SK-N-SH treated with all-trans-retinoic acid at 6 μM for 48 hours (cell line): ENCODE results near the gene GGA2.

Source experiments
- CSDC2 ChIP-seq: fragments of 250-450 bp; sonication (Bioruptor Pico); IDR thresholded peaks from 2 replicates; pipeline ENCODE4 v1.5.0; 2020; ENCODE audit warnings: mild to moderate bottlenecking, moderate library complexity
- ESRRG ChIP-seq: fragments of 250-450 bp; sonication (Bioruptor Pico); IDR thresholded peaks from 2 replicates; pipeline ENCODE4 v1.6.1; 2021; ENCODE audit warnings: mild to moderate bottlenecking
- PPARA ChIP-seq: fragments of 250-450 bp; sonication (Bioruptor Pico); IDR thresholded peaks from 2 replicates; pipeline ENCODE4 v1.5.0; 2020; ENCODE audit warnings: mild to moderate bottlenecking, borderline replicate concordance
- RARB ChIP-seq: fragments of 250-450 bp; sonication (Bioruptor Pico); IDR thresholded peaks from 2 replicates; pipeline ENCODE4 v1.8.0; 2021; ENCODE audit warnings: mild to moderate bottlenecking, moderate library complexity
- SNAI2 ChIP-seq: fragments of 250-450 bp; sonication (Bioruptor Pico); IDR thresholded peaks from 2 replicates; pipeline ENCODE4 v1.5.0; 2020; ENCODE audit warnings: mild to moderate bottlenecking, moderate library complexity
- TCF4 ChIP-seq: fragments of 250-450 bp; sonication (Bioruptor Pico); IDR thresholded peaks from 2 replicates; pipeline ENCODE4 v1.8.0; 2021; ENCODE audit warnings: mild to moderate bottlenecking, moderate library complexity, borderline replicate concordance
- TOX ChIP-seq: fragments of 250-450 bp; sonication (Bioruptor Pico); IDR thresholded peaks from 2 replicates; pipeline ENCODE4 v1.8.0; 2021; ENCODE audit warnings: mild to moderate bottlenecking, moderate library complexity, borderline replicate concordance
- ZFP3 ChIP-seq: fragments of 250-450 bp; sonication (Bioruptor Pico); IDR thresholded peaks from 2 replicates; pipeline ENCODE4 v1.5.0; 2020; ENCODE audit warnings: mild to moderate bottlenecking, moderate library complexity
- ZNF8 ChIP-seq: fragments of 450-650 bp; formaldehyde crosslinking; IDR thresholded peaks from 2 replicates; pipeline ENCODE4 v1.5.0; 2020; ENCODE audit warnings: mild to moderate bottlenecking, moderate library complexity
- TF ChIP-seq, protein P1 (sequence below): fragments of 250-450 bp; sonication (Bioruptor Pico); IDR thresholded peaks from 2 replicates; pipeline ENCODE4 v1.5.0; 2020; ENCODE audit warnings: mild to moderate bottlenecking, moderate library complexity
- TF ChIP-seq, protein P2 (sequence below): fragments of 250-450 bp; sonication (Bioruptor Pico); IDR thresholded peaks from 2 replicates; pipeline ENCODE4 v1.8.0; 2020; ENCODE audit warnings: mild to moderate bottlenecking, moderate library complexity, borderline replicate concordance

DNA sequence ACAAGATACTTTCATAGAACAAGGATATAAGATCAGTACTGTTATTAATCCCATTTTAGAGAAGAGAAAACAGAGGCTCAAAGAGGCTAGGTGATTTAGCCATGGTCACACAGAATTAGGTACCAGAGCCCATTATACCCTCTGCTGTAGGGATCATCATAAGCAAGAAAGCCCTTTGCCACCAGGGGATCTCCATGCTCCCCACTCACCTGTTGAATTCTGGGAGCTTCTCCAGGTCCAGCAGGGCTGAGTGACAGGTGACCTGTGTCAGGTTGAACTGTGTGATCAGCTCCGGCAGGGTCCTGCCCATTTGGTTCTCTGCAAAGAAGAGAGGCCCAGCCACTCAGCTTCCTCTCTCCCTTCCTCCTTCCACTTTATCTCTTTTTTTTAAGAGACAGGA, 22.2 kb upstream of the GGA2 start:
- TF ChIP-seq, protein P1, sequence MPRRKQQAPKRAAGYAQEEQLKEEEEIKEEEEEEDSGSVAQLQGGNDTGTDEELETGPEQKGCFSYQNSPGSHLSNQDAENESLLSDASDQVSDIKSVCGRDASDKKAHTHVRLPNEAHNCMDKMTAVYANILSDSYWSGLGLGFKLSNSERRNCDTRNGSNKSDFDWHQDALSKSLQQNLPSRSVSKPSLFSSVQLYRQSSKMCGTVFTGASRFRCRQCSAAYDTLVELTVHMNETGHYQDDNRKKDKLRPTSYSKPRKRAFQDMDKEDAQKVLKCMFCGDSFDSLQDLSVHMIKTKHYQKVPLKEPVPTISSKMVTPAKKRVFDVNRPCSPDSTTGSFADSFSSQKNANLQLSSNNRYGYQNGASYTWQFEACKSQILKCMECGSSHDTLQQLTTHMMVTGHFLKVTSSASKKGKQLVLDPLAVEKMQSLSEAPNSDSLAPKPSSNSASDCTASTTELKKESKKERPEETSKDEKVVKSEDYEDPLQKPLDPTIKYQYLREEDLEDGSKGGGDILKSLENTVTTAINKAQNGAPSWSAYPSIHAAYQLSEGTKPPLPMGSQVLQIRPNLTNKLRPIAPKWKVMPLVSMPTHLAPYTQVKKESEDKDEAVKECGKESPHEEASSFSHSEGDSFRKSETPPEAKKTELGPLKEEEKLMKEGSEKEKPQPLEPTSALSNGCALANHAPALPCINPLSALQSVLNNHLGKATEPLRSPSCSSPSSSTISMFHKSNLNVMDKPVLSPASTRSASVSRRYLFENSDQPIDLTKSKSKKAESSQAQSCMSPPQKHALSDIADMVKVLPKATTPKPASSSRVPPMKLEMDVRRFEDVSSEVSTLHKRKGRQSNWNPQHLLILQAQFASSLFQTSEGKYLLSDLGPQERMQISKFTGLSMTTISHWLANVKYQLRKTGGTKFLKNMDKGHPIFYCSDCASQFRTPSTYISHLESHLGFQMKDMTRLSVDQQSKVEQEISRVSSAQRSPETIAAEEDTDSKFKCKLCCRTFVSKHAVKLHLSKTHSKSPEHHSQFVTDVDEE (CRISPR knock-in tag): no peak
- no peak for TF ChIP-seq RARB
- TF ChIP-seq, protein P2, sequence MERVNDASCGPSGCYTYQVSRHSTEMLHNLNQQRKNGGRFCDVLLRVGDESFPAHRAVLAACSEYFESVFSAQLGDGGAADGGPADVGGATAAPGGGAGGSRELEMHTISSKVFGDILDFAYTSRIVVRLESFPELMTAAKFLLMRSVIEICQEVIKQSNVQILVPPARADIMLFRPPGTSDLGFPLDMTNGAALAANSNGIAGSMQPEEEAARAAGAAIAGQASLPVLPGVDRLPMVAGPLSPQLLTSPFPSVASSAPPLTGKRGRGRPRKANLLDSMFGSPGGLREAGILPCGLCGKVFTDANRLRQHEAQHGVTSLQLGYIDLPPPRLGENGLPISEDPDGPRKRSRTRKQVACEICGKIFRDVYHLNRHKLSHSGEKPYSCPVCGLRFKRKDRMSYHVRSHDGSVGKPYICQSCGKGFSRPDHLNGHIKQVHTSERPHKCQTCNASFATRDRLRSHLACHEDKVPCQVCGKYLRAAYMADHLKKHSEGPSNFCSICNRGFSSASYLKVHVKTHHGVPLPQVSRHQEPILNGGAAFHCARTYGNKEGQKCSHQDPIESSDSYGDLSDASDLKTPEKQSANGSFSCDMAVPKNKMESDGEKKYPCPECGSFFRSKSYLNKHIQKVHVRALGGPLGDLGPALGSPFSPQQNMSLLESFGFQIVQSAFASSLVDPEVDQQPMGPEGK: no peak
- no peak for TF ChIP-seq PPARA (CRISPR knock-in tag)
- TF ChIP-seq ZNF8 (CRISPR knock-in tag): no peak
- TF ChIP-seq TCF4 (CRISPR knock-in tag): no peak
- TF ChIP-seq ZFP3 (CRISPR knock-in tag): no peak
- TF ChIP-seq ESRRG (CRISPR knock-in tag): no peak
- TF ChIP-seq SNAI2 (CRISPR knock-in tag): no peak
- no peak for TF ChIP-seq CSDC2 (CRISPR knock-in tag)
- no peak for TF ChIP-seq TOX
